ENCODE data around the gene USP6NL.

The USP6NL gene

GRCh38 chr10:11454958-11455566 is 156.4 kb downstream of the USP6NL start:
- H3K9me3 ChIP-seq (ENCODE audit: control insufficient read depth in 2 of 2, low read length in 2 of 2), result no peaks in the 10 kb centered on the region
- no peak overlapping the region for H3K9ac ChIP-seq (ENCODE audit: low read depth in 1 of 2, low read length in 2 of 2)
- no peak overlapping the region for H3K27ac ChIP-seq (ENCODE audit: low read depth in 2 of 2, low read length in 2 of 2)
- no peak overlapping the region for H3K4me3 ChIP-seq (ENCODE audit: low read length in 2 of 2)
- no peaks in the 10 kb centered on the region for H3K4me1 ChIP-seq (ENCODE audit: control insufficient read depth in 2 of 2, insufficient read depth in 2 of 2, low read length in 2 of 2)
- H3K27me3 ChIP-seq (ENCODE audit: control insufficient read depth in 2 of 2, insufficient read depth in 2 of 2, low read length in 2 of 2), result no peaks in the 10 kb centered on the region
- peaks cover 3% of the 10 kb centered on the region in 2 donors for H3K36me3 ChIP-seq (ENCODE audit: control insufficient read depth in 2 of 2, insufficient read depth in 2 of 2, low read length in 2 of 2)

- no peaks in the 10 kb centered on the region for H3K27me3 ChIP-seq (ENCODE audit: control insufficient read depth in 2 of 2, insufficient read depth in 2 of 2, low read length in 2 of 2)
- no peaks in the 10 kb centered on the region for H3K9me3 ChIP-seq (ENCODE audit: control insufficient read depth in 2 of 2, low read length in 2 of 2)
- peaks cover 2 to 3% of the 10 kb centered on the region in 2 donors for H3K36me3 ChIP-seq (ENCODE audit: control insufficient read depth in 2 of 2, insufficient read depth in 2 of 2, low read length in 2 of 2)
- no peak overlapping the region for H3K9ac ChIP-seq (ENCODE audit: low read depth in 1 of 2, low read length in 2 of 2)
- H3K27ac ChIP-seq (ENCODE audit: low read depth in 2 of 2, low read length in 2 of 2), result no peak overlapping the region
- H3K4me3 ChIP-seq (ENCODE audit: low read length in 2 of 2), result no peak overlapping the region
- H3K4me1 ChIP-seq (ENCODE audit: control insufficient read depth in 2 of 2, insufficient read depth in 2 of 2, low read length in 2 of 2), result no peaks in the 10 kb centered on the region
Observed at GRCh38 chr10:11454160-11454559, 157.3 kb downstream of the USP6NL start.

- H3K9ac ChIP-seq (ENCODE audit: low read depth in 1 of 2, low read length in 2 of 2), result no peak overlapping the region
- no peaks in the 10 kb centered on the region for H3K9me3 ChIP-seq (ENCODE audit: control insufficient read depth in 2 of 2, low read length in 2 of 2)
- H3K27ac ChIP-seq (ENCODE audit: low read depth in 2 of 2, low read length in 2 of 2), result no peak overlapping the region
Observed at GRCh38 chr10:11451640-11452260, 159.7 kb downstream of the USP6NL start.

GRCh38 chr10:11450427-11450826 is 161.0 kb downstream of the USP6NL start:
- H3K27me3 ChIP-seq (ENCODE audit: control insufficient read depth in 2 of 2, insufficient read depth in 2 of 2, low read length in 2 of 2), result no peaks in the 10 kb centered on the region
- H3K9ac ChIP-seq (ENCODE audit: low read depth in 1 of 2, low read length in 2 of 2), result no peak overlapping the region
- no peaks in the 10 kb centered on the region for H3K36me3 ChIP-seq (ENCODE audit: control insufficient read depth in 2 of 2, insufficient read depth in 2 of 2, low read length in 2 of 2)
- no peaks in the 10 kb centered on the region for H3K4me1 ChIP-seq (ENCODE audit: control insufficient read depth in 2 of 2, insufficient read depth in 2 of 2, low read length in 2 of 2)
- H3K4me3 ChIP-seq (ENCODE audit: low read length in 2 of 2), result no peak overlapping the region
- no peaks in the 10 kb centered on the region for H3K9me3 ChIP-seq (ENCODE audit: control insufficient read depth in 2 of 2, low read length in 2 of 2)
- no peak overlapping the region for H3K27ac ChIP-seq (ENCODE audit: low read depth in 2 of 2, low read length in 2 of 2)

More at GRCh38 chr10:11451640-11452260, 159.7 kb downstream of the USP6NL start:
- no peaks in the 10 kb centered on the region for H3K4me1 ChIP-seq (ENCODE audit: control insufficient read depth in 2 of 2, insufficient read depth in 2 of 2, low read length in 2 of 2)
- no peaks in the 10 kb centered on the region for H3K27me3 ChIP-seq (ENCODE audit: control insufficient read depth in 2 of 2, insufficient read depth in 2 of 2, low read length in 2 of 2)
- H3K4me3 ChIP-seq (ENCODE audit: low read length in 2 of 2), result no peak overlapping the region
- no peaks in the 10 kb centered on the region for H3K36me3 ChIP-seq (ENCODE audit: control insufficient read depth in 2 of 2, insufficient read depth in 2 of 2, low read length in 2 of 2)

- Histone ChIP-seq H3K4me3 (ENCODE audit: low read length in 2 of 2) (no peak overlapping the region), H3K27ac (ENCODE audit: low read depth in 2 of 2, low read length in 2 of 2) (no peak overlapping the region), H3K9me3 (ENCODE audit: control insufficient read depth in 2 of 2, low read length in 2 of 2) (no peaks in the 10 kb centered on the region), H3K36me3 (ENCODE audit: control insufficient read depth in 2 of 2, insufficient read depth in 2 of 2, low read length in 2 of 2) (no peaks in the 10 kb centered on the region), H3K27me3 (ENCODE audit: control insufficient read depth in 2 of 2, insufficient read depth in 2 of 2, low read length in 2 of 2) (no peaks in the 10 kb centered on the region), H3K4me1 (ENCODE audit: control insufficient read depth in 2 of 2, insufficient read depth in 2 of 2, low read length in 2 of 2) (no peaks in the 10 kb centered on the region), H3K9ac (ENCODE audit: low read depth in 1 of 2, low read length in 2 of 2) (no peak overlapping the region)
Observed at GRCh38 chr10:11449761-11450160, 161.7 kb downstream of the USP6NL start.

- Histone ChIP-seq H3K36me3 (ENCODE audit: control insufficient read depth in 2 of 2, insufficient read depth in 2 of 2, low read length in 2 of 2) (no peaks in the 10 kb centered on the region), H3K27me3 (ENCODE audit: control insufficient read depth in 2 of 2, insufficient read depth in 2 of 2, low read length in 2 of 2) (no peaks in the 10 kb centered on the region), H3K9me3 (ENCODE audit: control insufficient read depth in 2 of 2, low read length in 2 of 2) (no peaks in the 10 kb centered on the region), H3K27ac (ENCODE audit: low read depth in 2 of 2, low read length in 2 of 2) (no peak overlapping the region), H3K4me1 (ENCODE audit: control insufficient read depth in 2 of 2, insufficient read depth in 2 of 2, low read length in 2 of 2) (no peaks in the 10 kb centered on the region), H3K4me3 (ENCODE audit: low read length in 2 of 2) (peak overlapping the region in 1 of 2 donors; percentile 57), H3K9ac (ENCODE audit: low read depth in 1 of 2, low read length in 2 of 2) (no peak overlapping the region)
Observed at GRCh38 chr10:11448545-11449244, 162.8 kb downstream of the USP6NL start.

GRCh38 chr10:11448190-11448544 is 163.3 kb downstream of the USP6NL start:
- no peaks in the 10 kb centered on the region for H3K9me3 ChIP-seq (ENCODE audit: control insufficient read depth in 2 of 2, low read length in 2 of 2)
- H3K9ac ChIP-seq (ENCODE audit: low read depth in 1 of 2, low read length in 2 of 2), result no peak overlapping the region
- H3K36me3 ChIP-seq (ENCODE audit: control insufficient read depth in 2 of 2, insufficient read depth in 2 of 2, low read length in 2 of 2), result no peaks in the 10 kb centered on the region
- H3K27me3 ChIP-seq (ENCODE audit: control insufficient read depth in 2 of 2, insufficient read depth in 2 of 2, low read length in 2 of 2), result no peaks in the 10 kb centered on the region
- no peak overlapping the region for H3K4me3 ChIP-seq (ENCODE audit: low read length in 2 of 2)
- H3K27ac ChIP-seq (ENCODE audit: low read depth in 2 of 2, low read length in 2 of 2), result no peak overlapping the region
- no peaks in the 10 kb centered on the region for H3K4me1 ChIP-seq (ENCODE audit: control insufficient read depth in 2 of 2, insufficient read depth in 2 of 2, low read length in 2 of 2)

GRCh38 chr10:11447586-11447985 is 163.9 kb downstream of the USP6NL start:
- no peaks in the 10 kb centered on the region for H3K27me3 ChIP-seq (ENCODE audit: control insufficient read depth in 2 of 2, insufficient read depth in 2 of 2, low read length in 2 of 2)
- no peaks in the 10 kb centered on the region for H3K9me3 ChIP-seq (ENCODE audit: control insufficient read depth in 2 of 2, low read length in 2 of 2)
- no peaks in the 10 kb centered on the region for H3K36me3 ChIP-seq (ENCODE audit: control insufficient read depth in 2 of 2, insufficient read depth in 2 of 2, low read length in 2 of 2)
- no peak overlapping the region for H3K27ac ChIP-seq (ENCODE audit: low read depth in 2 of 2, low read length in 2 of 2)
- H3K9ac ChIP-seq (ENCODE audit: low read depth in 1 of 2, low read length in 2 of 2), result no peak overlapping the region
- no peak overlapping the region for H3K4me3 ChIP-seq (ENCODE audit: low read length in 2 of 2)
- H3K4me1 ChIP-seq (ENCODE audit: control insufficient read depth in 2 of 2, insufficient read depth in 2 of 2, low read length in 2 of 2), result no peaks in the 10 kb centered on the region

- Histone ChIP-seq H3K9me3 (ENCODE audit: control insufficient read depth in 2 of 2, low read length in 2 of 2) (no peaks in the 10 kb centered on the region), H3K27ac (ENCODE audit: low read depth in 2 of 2, low read length in 2 of 2) (no peak overlapping the region), H3K9ac (ENCODE audit: low read depth in 1 of 2, low read length in 2 of 2) (no peak overlapping the region), H3K27me3 (ENCODE audit: control insufficient read depth in 2 of 2, insufficient read depth in 2 of 2, low read length in 2 of 2) (no peaks in the 10 kb centered on the region), H3K4me1 (ENCODE audit: control insufficient read depth in 2 of 2, insufficient read depth in 2 of 2, low read length in 2 of 2) (no peaks in the 10 kb centered on the region), H3K4me3 (ENCODE audit: low read length in 2 of 2) (no peak overlapping the region), H3K36me3 (ENCODE audit: control insufficient read depth in 2 of 2, insufficient read depth in 2 of 2, low read length in 2 of 2) (no peaks in the 10 kb centered on the region)
Observed at GRCh38 chr10:11446864-11447263, 164.6 kb downstream of the USP6NL start.

- no peak overlapping the region for H3K27ac ChIP-seq (ENCODE audit: low read depth in 2 of 2, low read length in 2 of 2)
- no peak overlapping the region for H3K9ac ChIP-seq (ENCODE audit: low read depth in 1 of 2, low read length in 2 of 2)
- no peaks in the 10 kb centered on the region for H3K27me3 ChIP-seq (ENCODE audit: control insufficient read depth in 2 of 2, insufficient read depth in 2 of 2, low read length in 2 of 2)
- no peaks in the 10 kb centered on the region for H3K4me1 ChIP-seq (ENCODE audit: control insufficient read depth in 2 of 2, insufficient read depth in 2 of 2, low read length in 2 of 2)
- H3K36me3 ChIP-seq (ENCODE audit: control insufficient read depth in 2 of 2, insufficient read depth in 2 of 2, low read length in 2 of 2), result no peaks in the 10 kb centered on the region
- H3K4me3 ChIP-seq (ENCODE audit: low read length in 2 of 2), result no peak overlapping the region
- H3K9me3 ChIP-seq (ENCODE audit: control insufficient read depth in 2 of 2, low read length in 2 of 2), result no peaks in the 10 kb centered on the region
Observed at GRCh38 chr10:11446133-11446532, 165.3 kb downstream of the USP6NL start.
